Measurements from ENCODE around the gene PHACTR1.

DNA sequence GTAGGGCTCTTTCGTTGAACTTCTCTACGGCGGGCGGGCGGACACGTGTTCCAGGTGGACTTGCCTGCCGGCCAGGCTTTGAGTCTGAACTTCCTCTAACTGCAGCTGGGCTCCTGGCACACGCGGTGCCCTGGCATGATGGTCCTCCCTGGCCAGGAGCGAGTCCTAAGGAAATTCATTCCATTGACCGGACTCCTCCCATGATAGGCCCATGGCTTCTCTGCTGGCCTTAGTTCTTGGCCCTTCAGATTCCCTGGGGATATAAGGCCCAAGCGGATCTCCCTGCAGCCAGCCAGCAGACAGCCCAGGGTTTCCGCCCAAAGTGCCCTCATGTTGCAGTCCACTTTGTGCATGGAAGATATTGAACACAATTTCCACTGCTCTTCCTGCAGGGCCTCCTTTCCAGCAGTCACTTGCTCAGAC lies 572.4 kb downstream of the PHACTR1 start:
- TF ChIP-seq TAF1 (IDR thresholded peaks at IDR 0.05; ENCODE audit: low read depth, low read length), result no peak
- TF ChIP-seq POLR2AphosphoS5 (IDR thresholded peaks at IDR 0.05; ENCODE audit: low read depth, low read length), result no peak

All from GM12891 (cell line).